GM11168 (cell line): Measurements from ENCODE around the gene COPS9.

ENCODE experiments used
- in situ Hi-C: fragments of 300-500 bp; cut with MboI; formaldehyde crosslinking; loops from one replicate; pipeline ENCODE4 v1.12.0; 2022; ENCODE audit warnings: low sequenced_read_pairs; ENCODE audit not compliant: unreplicated experiment

The COPS9 gene

DNA sequence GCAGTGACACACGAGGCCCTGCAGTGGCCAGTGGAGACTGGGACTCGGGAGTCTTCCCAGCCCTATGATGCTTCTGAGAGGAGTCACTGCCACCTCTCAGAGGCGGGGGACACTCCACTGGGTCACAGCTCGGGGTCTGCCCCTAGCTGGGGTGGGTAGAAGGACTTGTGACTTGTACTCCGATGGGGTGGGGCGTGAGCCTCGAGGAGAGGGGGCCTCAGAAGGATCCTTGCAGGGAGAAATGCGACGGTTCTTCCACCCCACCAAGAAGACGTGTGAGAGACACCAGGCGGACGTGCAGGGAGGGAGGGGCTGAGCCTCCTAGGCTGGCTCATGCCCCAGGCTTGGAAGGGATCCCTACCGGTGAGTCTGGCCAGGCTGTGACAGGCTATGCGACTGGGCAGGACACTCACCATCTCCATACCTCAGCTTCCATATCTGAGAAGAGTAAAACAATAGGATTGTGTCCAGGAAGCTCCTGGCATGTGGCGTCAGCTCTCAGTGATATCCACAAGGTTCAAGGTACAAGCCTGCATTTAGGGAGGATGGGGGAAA lies 15.4 kb upstream of the COPS9 start:
- in situ Hi-C loops = no loop called here

DNA sequence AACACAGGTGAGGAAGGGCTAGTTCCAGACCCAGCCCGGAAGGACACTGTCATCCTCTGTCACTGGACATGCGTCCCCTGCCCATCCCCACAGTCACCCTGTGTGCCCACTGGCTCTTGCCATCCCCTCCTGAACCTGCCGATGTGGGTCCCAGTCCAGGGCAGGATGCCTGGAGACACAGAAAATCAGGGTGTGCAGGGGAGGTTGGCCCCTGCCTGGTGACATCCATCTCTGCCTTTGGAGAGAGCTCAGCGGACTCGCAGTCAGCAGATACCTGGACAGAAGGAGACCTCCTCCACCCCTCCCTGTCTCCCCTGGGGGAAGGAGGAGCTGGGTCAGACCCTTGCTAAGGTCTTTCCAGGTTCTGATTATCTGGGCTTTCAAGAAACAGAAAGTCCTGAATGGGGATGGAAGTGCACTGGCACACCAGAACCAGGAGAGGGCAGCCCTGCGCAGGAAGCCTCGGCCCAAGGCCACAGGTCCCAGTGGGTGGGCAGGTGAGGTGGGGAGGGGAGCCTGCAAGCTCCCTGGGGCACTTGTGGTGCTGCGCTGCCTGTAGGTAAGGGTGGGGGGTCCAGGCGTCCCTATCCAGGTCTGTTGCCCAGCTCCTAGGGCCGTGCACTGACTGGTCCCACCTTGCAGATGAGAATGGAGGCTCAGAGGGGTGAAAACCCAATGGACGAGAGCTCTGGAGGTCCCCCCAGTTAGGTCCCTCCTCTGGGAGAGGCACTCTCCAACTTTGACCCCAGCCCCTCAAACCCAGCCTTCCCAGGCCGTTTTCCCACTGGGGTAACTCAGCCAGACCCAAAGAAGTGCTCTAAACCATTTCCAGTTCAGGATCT lies 14.1 kb upstream of the COPS9 start:
- in situ Hi-C loops = no loop called here

DNA sequence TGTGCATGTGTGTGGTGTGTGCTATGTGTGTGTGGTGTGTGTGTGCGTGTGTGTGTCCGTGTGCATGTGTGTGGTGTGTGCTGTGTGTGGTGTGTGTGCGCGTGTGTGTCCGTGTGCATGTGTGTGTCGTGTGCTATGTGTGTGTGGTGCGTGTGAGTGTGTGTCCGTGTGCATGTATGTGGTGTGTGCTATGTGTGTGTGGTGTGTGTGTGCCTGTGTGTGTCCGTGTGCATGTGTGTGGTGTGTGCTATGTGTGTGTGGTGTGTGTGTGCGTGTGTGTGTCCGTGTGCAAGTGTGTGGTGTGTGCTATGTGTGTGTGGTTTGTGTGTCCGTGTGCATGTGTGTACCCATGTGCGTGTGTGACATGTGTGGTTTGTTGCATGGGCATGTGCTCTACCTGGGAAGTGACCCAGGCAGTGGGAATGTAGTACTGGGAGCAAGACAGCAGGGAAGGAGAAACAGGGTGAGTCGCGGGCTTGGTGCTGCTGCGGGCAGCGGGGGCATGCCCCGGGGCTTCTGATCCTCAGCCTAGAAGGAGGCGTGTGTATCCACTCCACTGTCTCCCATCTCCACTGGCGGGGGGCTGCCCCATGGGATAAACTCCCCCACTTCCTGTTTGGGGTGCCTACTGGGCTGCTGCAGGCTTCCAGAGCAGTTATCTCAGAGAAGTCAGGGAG lies 11.9 kb upstream of the COPS9 start:
- in situ Hi-C loops = no loop called here

DNA sequence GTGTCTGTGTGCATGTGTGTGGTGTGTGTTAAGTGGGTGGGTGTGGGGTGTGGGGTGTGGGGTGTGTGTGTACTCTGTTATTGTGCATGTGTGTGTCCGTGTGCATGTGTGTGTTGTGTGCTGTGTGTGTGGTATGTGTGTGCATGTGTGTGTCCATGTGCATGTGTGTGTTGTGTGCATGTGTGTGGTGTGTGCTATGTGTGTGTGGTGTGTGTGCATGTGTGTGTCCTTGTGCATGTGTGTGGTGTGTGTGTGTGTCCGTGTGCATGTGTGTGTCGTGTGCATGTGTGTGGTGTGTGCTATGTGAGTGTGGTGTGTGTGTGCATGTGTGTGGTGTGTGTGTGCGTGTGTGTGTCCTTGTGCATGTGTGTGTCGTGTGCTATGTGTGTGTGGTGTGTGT lies 11.3 kb upstream of the COPS9 start:
- in situ Hi-C loops = no loop called here

DNA sequence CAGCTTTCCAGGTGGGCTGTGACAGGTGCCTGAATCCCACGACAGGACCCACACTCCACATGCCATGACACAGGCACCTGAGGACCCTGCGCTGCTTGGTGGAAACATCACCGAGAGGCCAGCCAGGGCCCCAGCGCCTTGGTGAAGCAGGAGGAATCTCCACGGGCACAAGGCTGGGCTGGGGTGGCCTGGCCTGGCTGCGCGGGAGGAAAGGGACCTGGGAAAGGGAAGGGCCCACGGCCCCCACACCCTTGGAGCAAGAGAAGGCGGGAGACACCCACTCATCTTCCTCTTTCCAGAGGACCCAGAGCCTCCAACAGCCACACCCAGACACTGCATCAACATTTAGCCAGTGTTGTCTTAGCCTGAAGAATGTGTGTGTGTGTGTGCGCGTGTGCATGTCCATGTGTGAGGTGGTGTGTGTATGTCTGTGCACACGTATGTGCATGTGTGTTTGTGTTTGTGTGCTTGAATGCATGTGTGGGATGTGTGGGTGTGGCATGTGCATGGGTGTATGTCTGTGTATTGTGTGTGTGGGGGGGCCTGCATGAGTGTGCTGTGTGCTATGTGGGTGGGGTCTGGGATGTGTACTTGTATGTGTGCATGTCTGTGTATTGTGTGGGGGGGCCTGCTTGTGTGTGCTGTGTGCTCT lies 10.6 kb upstream of the COPS9 start:
- in situ Hi-C loops = no loop called here

- in situ Hi-C loops = no loop called here
Measured at GRCh38 chr2:240146141-240146561, 10.0 kb upstream of the COPS9 start.

- in situ Hi-C loops = no loop called here
Measured at GRCh38 chr2:240145461-240145860, 9.4 kb upstream of the COPS9 start.

DNA sequence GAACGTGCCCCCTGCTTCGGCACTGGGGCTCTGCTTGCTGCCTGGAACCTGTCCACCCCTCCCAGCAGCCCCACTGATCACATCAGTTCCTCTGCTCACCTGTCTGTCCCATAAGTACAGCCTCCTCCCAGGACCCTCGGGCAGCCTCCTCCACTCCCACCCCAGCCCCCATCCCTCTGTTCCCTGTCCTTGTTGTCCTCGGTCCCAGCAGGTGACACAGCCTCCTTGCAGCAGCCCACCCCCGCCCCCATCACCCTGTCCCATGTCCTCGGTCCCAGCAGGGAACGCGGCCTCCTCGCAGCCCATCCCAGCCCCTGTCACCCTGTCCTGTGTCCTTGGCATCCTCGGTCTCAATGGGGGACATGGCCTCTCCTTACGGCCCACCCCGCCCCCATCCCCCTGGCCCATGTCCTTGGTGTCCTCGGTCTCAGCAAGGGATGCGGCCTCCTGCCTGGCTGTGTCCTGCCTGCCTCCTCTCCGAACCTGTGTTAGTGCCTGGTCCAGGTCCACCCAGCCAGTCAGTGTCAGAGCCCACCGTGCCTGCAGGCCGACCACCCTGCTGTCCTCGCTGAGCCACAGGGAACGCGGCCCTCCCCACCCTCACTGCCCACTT lies 8.7 kb upstream of the COPS9 start:
- in situ Hi-C loops = loop anchor here (5.0 kb wide), 1 partner anchor 87 kb away; no protein-coding TSS in a partner anchor

DNA sequence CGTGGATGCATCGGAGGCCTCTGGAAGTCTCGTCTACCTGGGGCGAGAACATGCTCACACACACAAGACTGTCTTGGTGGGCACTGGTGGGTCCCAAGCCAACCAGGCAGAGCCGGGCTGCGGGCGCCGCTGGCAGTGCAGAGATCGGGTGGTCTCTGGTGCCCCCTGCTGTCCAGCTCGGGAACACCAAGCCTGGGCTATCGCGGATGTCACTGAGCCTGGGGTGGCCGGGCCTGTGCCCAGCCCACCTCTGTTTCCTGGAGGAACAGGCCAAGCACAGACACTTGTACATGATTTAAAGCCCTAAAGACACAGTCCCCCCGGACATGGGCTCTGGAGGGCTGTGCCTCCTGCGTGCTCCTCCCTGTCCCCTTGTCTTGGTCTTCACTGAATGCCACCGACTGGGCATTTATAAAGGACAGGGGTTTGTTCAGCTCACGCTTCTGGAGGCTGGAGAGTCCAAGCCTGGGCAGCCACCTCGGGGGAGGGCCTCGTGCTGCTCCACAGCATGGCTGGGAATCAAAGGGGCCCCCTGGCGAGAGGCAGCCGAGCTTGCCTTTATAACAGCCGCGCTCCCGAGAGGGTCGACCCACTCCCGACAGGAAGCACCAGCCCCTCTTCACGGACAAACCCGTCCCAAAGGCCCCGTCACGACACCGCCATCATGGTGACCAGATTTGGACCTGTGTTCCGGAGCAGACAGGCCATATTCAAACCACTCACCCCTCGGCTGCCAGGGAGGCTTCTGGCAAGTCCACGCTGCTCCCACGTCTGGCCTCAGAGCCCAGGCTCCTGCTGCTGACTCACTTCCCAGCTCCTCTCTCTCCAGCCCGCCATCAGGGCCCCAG lies 7.9 kb upstream of the COPS9 start:
- in situ Hi-C loops = loop anchor here (5.0 kb wide), 1 partner anchor 87 kb away; no protein-coding TSS in a partner anchor

GRCh38 chr2:240143276-240143675 lies 7.2 kb upstream of the COPS9 start:
- in situ Hi-C loops = loop anchor here (5.0 kb wide), 1 partner anchor 86 kb away; no protein-coding TSS in a partner anchor

- in situ Hi-C loops = loop anchor here (5.0 kb wide), 1 partner anchor 86 kb away; no protein-coding TSS in a partner anchor
Measured at GRCh38 chr2:240142859-240143258, 6.8 kb upstream of the COPS9 start.

GRCh38 chr2:240142256-240142775 lies 6.2 kb upstream of the COPS9 start:
- in situ Hi-C loops = loop anchor here (5.0 kb wide), 1 partner anchor 85 kb away; no protein-coding TSS in a partner anchor

DNA sequence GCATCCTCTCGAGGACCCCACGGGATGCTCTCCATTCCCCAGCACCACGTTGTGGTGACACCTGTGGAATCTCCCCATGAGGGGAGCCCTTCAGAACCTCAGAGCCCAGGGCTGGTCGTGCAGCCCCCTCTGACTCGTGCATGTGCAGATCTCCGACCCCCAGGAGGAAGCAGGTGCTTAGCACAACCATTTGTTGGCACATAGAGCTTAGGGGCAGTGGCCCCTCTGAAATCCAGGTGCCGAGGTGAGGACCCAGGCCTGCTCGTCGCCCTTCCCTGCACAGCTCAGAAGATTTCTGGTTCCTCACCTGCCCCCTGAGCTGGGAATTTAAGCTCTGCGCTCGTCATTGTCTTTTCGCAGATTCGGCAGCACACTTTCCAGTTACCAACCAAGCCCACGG lies 5.6 kb upstream of the COPS9 start:
- in situ Hi-C loops = loop anchor here (5.0 kb wide), 1 partner anchor 84 kb away; no protein-coding TSS in a partner anchor

DNA sequence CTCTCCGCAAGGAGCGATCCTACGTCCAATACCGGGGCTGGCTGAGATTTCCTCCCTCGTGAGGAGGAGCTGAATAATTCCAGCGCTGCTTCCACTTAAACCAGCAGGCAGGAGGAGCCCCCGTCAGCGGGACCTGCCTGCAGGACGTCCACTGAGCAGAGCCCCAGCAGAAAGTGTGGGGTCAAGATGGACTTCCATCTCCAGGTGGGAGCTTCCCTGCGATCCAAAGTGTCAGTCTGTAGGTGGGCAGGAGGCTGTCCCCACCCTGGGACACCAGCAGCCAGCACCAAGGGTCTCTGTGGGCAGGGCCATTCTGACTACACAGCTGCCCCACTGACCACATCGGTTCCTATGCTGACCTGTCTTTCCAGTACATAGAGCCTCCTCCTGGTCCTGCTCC lies 4.8 kb upstream of the COPS9 start:
- in situ Hi-C loops = loop anchor here (5.0 kb wide), 1 partner anchor 84 kb away; no protein-coding TSS in a partner anchor

- in situ Hi-C loops = loop anchor here (5.0 kb wide), 1 partner anchor 83 kb away; no protein-coding TSS in a partner anchor
Measured at GRCh38 chr2:240140511-240140910, 4.4 kb upstream of the COPS9 start, which contains the start of gene OTOS. Gene OTOS, minus strand, starts transcription at chr2:240140658. Its CDS starts 332 bp downstream, at chr2:240140326.

- in situ Hi-C loops = loop anchor here (5.0 kb wide), 1 partner anchor 83 kb away; no protein-coding TSS in a partner anchor
Measured at GRCh38 chr2:240139666-240140393, 3.7 kb upstream of the COPS9 start.

GRCh38 chr2:240139011-240139441 lies 2.9 kb upstream of the COPS9 start:
- in situ Hi-C loops = no loop called here
